ENCODE data around the gene MAPK1. TPM values are rescaled to one million over a fixed set of nuclear protein-coding genes. Genes with fewer than 3 reads are reported as not detected.
"Not testable (repeated sequence)": the region's sequence is repeated elsewhere in the genome, so short reads cannot be mapped to it uniquely, and the experiment has no call there.

Gene MAPK1
- total and polyA plus RNA-seq, 4 experiments from 2014 or later: 73.8 to 117 (median 97.6) TPM

GRCh38 chr22:21896275-21896674 is 28.8 kb upstream of the MAPK1 start:
- H3K4me3 Mint-ChIP-seq; H3K27me3 ChIP-seq (ENCODE audit: insufficient read depth, low read length); H3K9me3 ChIP-seq (ENCODE audit: control insufficient read depth in 1 of 2, low read length in 2 of 2); DNase-seq; H3K27ac Mint-ChIP-seq; H3K4me3 ChIP-seq (ENCODE audit: low read length in 2 of 2); intact Hi-C loops (cut with micrococcal nuclease); H3K36me3 ChIP-seq (ENCODE audit: insufficient read depth, low read length); H3K4me1 ChIP-seq (ENCODE audit: insufficient read depth, low read length); H3K9me3 Mint-ChIP-seq; H3K27ac ChIP-seq (ENCODE audit: low read depth, low read length); CTCF ChIA-PET (ENCODE audit: partially characterized antibody); H3K27me3 Mint-ChIP-seq; H3K4me1 Mint-ChIP-seq; H3K36me3 Mint-ChIP-seq; POLR2A ChIA-PET (ENCODE audit: partially characterized antibody): not testable (repeated sequence)

- Mint-ChIP-seq H3K36me3 (no peaks in the 10 kb centered on the region), H3K4me3 (no peak overlapping the region), H3K4me1 (no peaks in the 10 kb centered on the region), H3K9me3 (no peaks in the 10 kb centered on the region), H3K27me3 (no peaks in the 10 kb centered on the region), H3K27ac (no peak overlapping the region)
- no peaks in the 10 kb centered on the region for H3K9me3 ChIP-seq (ENCODE audit: control insufficient read depth in 1 of 2, low read length in 2 of 2)
- H3K4me1 ChIP-seq (ENCODE audit: insufficient read depth, low read length): no peaks in the 10 kb centered on the region
- POLR2A ChIA-PET (ENCODE audit: partially characterized antibody): no interaction called here
- DNase-seq: no peak
- no peaks in the 10 kb centered on the region for H3K36me3 ChIP-seq (ENCODE audit: insufficient read depth, low read length)
- no peaks in the 10 kb centered on the region for H3K27me3 ChIP-seq (ENCODE audit: insufficient read depth, low read length)
- intact Hi-C loops (cut with micrococcal nuclease): no loop called here
- no peak overlapping the region for H3K27ac ChIP-seq (ENCODE audit: low read depth, low read length)
- H3K4me3 ChIP-seq (ENCODE audit: low read length in 2 of 2): no peak overlapping the region
- CTCF ChIA-PET (ENCODE audit: partially characterized antibody): no interaction called here
Observed at GRCh38 chr22:21894799-21895198, 27.4 kb upstream of the MAPK1 start.

GRCh38 chr22:21889251-21889990 is 22.0 kb upstream of the MAPK1 start:
- no peaks in the 10 kb centered on the region for H3K4me1 ChIP-seq (ENCODE audit: insufficient read depth, low read length)
- no peak for DNase-seq
- ChIA-PET CTCF (ENCODE audit: partially characterized antibody) (interaction anchor here (1.2 kb wide), 1 partner anchor 64 kb away, joined by 3 read pairs; the partner anchor contains the start of gene PPM1F), POLR2A (ENCODE audit: partially characterized antibody) (interaction anchor here (0.7 kb wide), 1 partner anchor 35 kb away, joined by 3 read pairs; no protein-coding TSS in a partner anchor)
- Mint-ChIP-seq H3K36me3 (no peaks in the 10 kb centered on the region), H3K4me1 (no peaks in the 10 kb centered on the region), H3K4me3 (no peak overlapping the region), H3K27me3 (no peaks in the 10 kb centered on the region), H3K27ac (no peak overlapping the region), H3K9me3 (no peaks in the 10 kb centered on the region)
- H3K27ac ChIP-seq (ENCODE audit: low read depth, low read length): no peak overlapping the region
- H3K36me3 ChIP-seq (ENCODE audit: insufficient read depth, low read length): no peaks in the 10 kb centered on the region
- no peak overlapping the region for H3K4me3 ChIP-seq (ENCODE audit: low read length in 2 of 2)
- no peaks in the 10 kb centered on the region for H3K9me3 ChIP-seq (ENCODE audit: control insufficient read depth in 1 of 2, low read length in 2 of 2)
- intact Hi-C loops (cut with micrococcal nuclease): no loop called here
- no peaks in the 10 kb centered on the region for H3K27me3 ChIP-seq (ENCODE audit: insufficient read depth, low read length)

- Mint-ChIP-seq H3K27ac (no peak overlapping the region), H3K9me3 (no peaks in the 10 kb centered on the region), H3K27me3 (no peaks in the 10 kb centered on the region), H3K36me3 (no peaks in the 10 kb centered on the region), H3K4me1 (no peaks in the 10 kb centered on the region), H3K4me3 (no peak overlapping the region)
- intact Hi-C loops (cut with micrococcal nuclease): no loop called here
- H3K36me3 ChIP-seq (ENCODE audit: insufficient read depth, low read length): no peaks in the 10 kb centered on the region
- ChIA-PET POLR2A (ENCODE audit: partially characterized antibody) (no interaction called here), CTCF (ENCODE audit: partially characterized antibody) (no interaction called here)
- H3K4me3 ChIP-seq (ENCODE audit: low read length in 2 of 2): no peak overlapping the region
- H3K27ac ChIP-seq (ENCODE audit: low read depth, low read length): no peak overlapping the region
- H3K9me3 ChIP-seq (ENCODE audit: control insufficient read depth in 1 of 2, low read length in 2 of 2): no peaks in the 10 kb centered on the region
- DNase-seq: no peak
- H3K27me3 ChIP-seq (ENCODE audit: insufficient read depth, low read length): no peaks in the 10 kb centered on the region
- H3K4me1 ChIP-seq (ENCODE audit: insufficient read depth, low read length): no peaks in the 10 kb centered on the region
Observed at GRCh38 chr22:21887841-21888240, 20.4 kb upstream of the MAPK1 start.

- H3K4me1 ChIP-seq (ENCODE audit: insufficient read depth, low read length); H3K36me3 ChIP-seq (ENCODE audit: insufficient read depth, low read length); POLR2A ChIA-PET (ENCODE audit: partially characterized antibody); H3K4me3 ChIP-seq (ENCODE audit: low read length in 2 of 2); intact Hi-C loops (cut with micrococcal nuclease); H3K9me3 Mint-ChIP-seq; CTCF ChIA-PET (ENCODE audit: partially characterized antibody); H3K36me3 Mint-ChIP-seq; H3K4me3 Mint-ChIP-seq; H3K27me3 ChIP-seq (ENCODE audit: insufficient read depth, low read length); H3K27ac ChIP-seq (ENCODE audit: low read depth, low read length); DNase-seq; H3K9me3 ChIP-seq (ENCODE audit: control insufficient read depth in 1 of 2, low read length in 2 of 2); H3K4me1 Mint-ChIP-seq; H3K27me3 Mint-ChIP-seq; H3K27ac Mint-ChIP-seq: not testable (repeated sequence)
Observed at GRCh38 chr22:21883930-21884329, 16.5 kb upstream of the MAPK1 start.

GRCh38 chr22:21882754-21883333 is 15.4 kb upstream of the MAPK1 start:
- H3K36me3 Mint-ChIP-seq; POLR2A ChIA-PET (ENCODE audit: partially characterized antibody); H3K4me3 ChIP-seq (ENCODE audit: low read length in 2 of 2); H3K27me3 ChIP-seq (ENCODE audit: insufficient read depth, low read length); H3K27ac Mint-ChIP-seq; intact Hi-C loops (cut with micrococcal nuclease); H3K4me1 Mint-ChIP-seq; H3K27ac ChIP-seq (ENCODE audit: low read depth, low read length); H3K36me3 ChIP-seq (ENCODE audit: insufficient read depth, low read length); CTCF ChIA-PET (ENCODE audit: partially characterized antibody); H3K9me3 ChIP-seq (ENCODE audit: control insufficient read depth in 1 of 2, low read length in 2 of 2); H3K4me3 Mint-ChIP-seq; H3K9me3 Mint-ChIP-seq; DNase-seq; H3K4me1 ChIP-seq (ENCODE audit: insufficient read depth, low read length); H3K27me3 Mint-ChIP-seq: not testable (repeated sequence)

GRCh38 chr22:21881841-21882753 is 14.7 kb upstream of the MAPK1 start:
- no peaks in the 10 kb centered on the region for H3K9me3 Mint-ChIP-seq
- no peaks in the 10 kb centered on the region for H3K36me3 ChIP-seq (ENCODE audit: insufficient read depth, low read length)
- no peaks in the 10 kb centered on the region for H3K4me1 ChIP-seq (ENCODE audit: insufficient read depth, low read length)
- no peak for DNase-seq
- intact Hi-C loops (cut with micrococcal nuclease): no loop called here
- no peak overlapping the region for H3K4me3 Mint-ChIP-seq
- H3K4me3 ChIP-seq (ENCODE audit: low read length in 2 of 2): no peak overlapping the region
- H3K36me3 Mint-ChIP-seq: no peaks in the 10 kb centered on the region
- peaks cover 0 to 2% (median under 1%) of the 10 kb centered on the region in 4 donors for H3K4me1 Mint-ChIP-seq
- H3K27me3 Mint-ChIP-seq: no peaks in the 10 kb centered on the region
- ChIA-PET CTCF (ENCODE audit: partially characterized antibody) (no interaction called here), POLR2A (ENCODE audit: partially characterized antibody) (no interaction called here)
- no peaks in the 10 kb centered on the region for H3K9me3 ChIP-seq (ENCODE audit: control insufficient read depth in 1 of 2, low read length in 2 of 2)
- no peaks in the 10 kb centered on the region for H3K27me3 ChIP-seq (ENCODE audit: insufficient read depth, low read length)
- no peak overlapping the region for H3K27ac ChIP-seq (ENCODE audit: low read depth, low read length)
- H3K27ac Mint-ChIP-seq: no peak overlapping the region
